Activated CD8-positive, alpha-beta memory T cell treated with anti-CD3 and anti-CD28 coated beads for 48 hours (primary cell): ENCODE results near the gene KCNJ4.

Experiments used
- DNase-seq, 3 experiments: peaks; one replicate each; pipeline ENCODE4 v3.0.0-alpha.2; 2020; ENCODE audit warnings: low read depth in 2 of 3, low spot score in 2 of 3

KCNJ4 gene

GRCh38 chr22:38432264-38432663, 22.7 kb downstream of the KCNJ4 start:
- DNase-seq, result no peak

GRCh38 chr22:38431266-38432010, 23.6 kb downstream of the KCNJ4 start:
- DNase-seq, result no peak

GRCh38 chr22:38429499-38430068, 25.4 kb downstream of the KCNJ4 start:
- DNase-seq, result no peak

- DNase-seq, result no peak
Measured at GRCh38 chr22:38428714-38429113, 26.3 kb downstream of the KCNJ4 start.

GRCh38 chr22:38427940-38428339, 27.1 kb downstream of the KCNJ4 start:
- DNase-seq, result no peak

GRCh38 chr22:38427465-38427864, 27.5 kb downstream of the KCNJ4 start:
- no peak for DNase-seq

- DNase-seq, result no peak
Measured at GRCh38 chr22:38426628-38427027, 28.4 kb downstream of the KCNJ4 start.

GRCh38 chr22:38424525-38425080, 30.4 kb downstream of the KCNJ4 start:
- DNase-seq, result no peak

- DNase-seq, result no peak
Measured at GRCh38 chr22:38423512-38424503, 31.2 kb downstream of the KCNJ4 start.

- no peak for DNase-seq
Measured at GRCh38 chr22:38422611-38423511, 32.1 kb downstream of the KCNJ4 start.

- DNase-seq, result no peak
Measured at GRCh38 chr22:38420734-38421133, 34.3 kb downstream of the KCNJ4 start.

GRCh38 chr22:38419858-38420160, 35.2 kb downstream of the KCNJ4 start:
- DNase-seq, result no peak

GRCh38 chr22:38419121-38419857, 35.7 kb downstream of the KCNJ4 start:
- DNase-seq, result no peak

GRCh38 chr22:38418589-38418988, 36.4 kb downstream of the KCNJ4 start:
- DNase-seq, result no peak

GRCh38 chr22:38417252-38418060, 37.5 kb downstream of the KCNJ4 start:
- DNase-seq, result no peak

GRCh38 chr22:38416621-38417251, 38.3 kb downstream of the KCNJ4 start:
- DNase-seq, result no peak

GRCh38 chr22:38415561-38416321, 39.3 kb downstream of the KCNJ4 start:
- DNase-seq, result no peak

- no peak for DNase-seq
Measured at GRCh38 chr22:38415046-38415445, 40.0 kb downstream of the KCNJ4 start.
